Type B pancreatic cell (in vitro differentiated cells): ENCODE data around the gene BRD4. TPM values are rescaled to one million over a fixed set of nuclear protein-coding genes. Genes with fewer than 3 reads are reported as not detected.
"Not testable (repeated sequence)": the region's sequence is repeated elsewhere in the genome, so short reads cannot be mapped to it uniquely, and the experiment has no call there.

ENCODE experiments used
- DNase-seq: peaks from one replicate; pipeline ENCODE4 v3.0.0; 2021; ENCODE audit warnings: mixed read lengths; ENCODE audit not compliant: unreplicated experiment; ENCODE audit errors: extremely low spot score
- H3K27ac Mint-ChIP-seq: 2 replicates; pipeline ENCODE4 v1.8.0; 2021; ENCODE audit warnings: mild to moderate bottlenecking, mixed read lengths
- H3K27me3 Mint-ChIP-seq: 2 replicates; pipeline ENCODE4 v1.8.0; 2021; ENCODE audit warnings: mixed read lengths
- H3K36me3 Mint-ChIP-seq: 2 replicates; pipeline ENCODE4 v1.8.0; 2021; ENCODE audit warnings: mixed read lengths
- H3K4me1 Mint-ChIP-seq: one replicate; pipeline ENCODE4 v1.8.0; 2021; ENCODE audit warnings: mixed read lengths; ENCODE audit not compliant: unreplicated experiment
- H3K4me3 Mint-ChIP-seq: 2 replicates; pipeline ENCODE4 v1.8.0; 2021; ENCODE audit warnings: mild to moderate bottlenecking, mixed read lengths
- H3K9me3 Mint-ChIP-seq: 2 replicates; pipeline ENCODE4 v1.8.0; 2021; ENCODE audit warnings: mixed read lengths
- total RNA-seq: library from RNA; stranded (reverse); gene quantifications from 2 replicates; pipeline ENCODE4 v1.2.1, GENCODE V29; 2021; ENCODE audit warnings: low replicate concordance
- TF ChIP-seq, protein P1 (sequence below): fragments of 200-600 bp; sonication (generic); conservative IDR thresholded peaks from 2 replicates; pipeline ENCODE4 v1.5.0; 2021; ENCODE audit warnings: antibody characterized with exemption, mild to moderate bottlenecking

Gene BRD4
- total RNA-seq, 1 donor from 2014 or later, result 123 TPM

DNA sequence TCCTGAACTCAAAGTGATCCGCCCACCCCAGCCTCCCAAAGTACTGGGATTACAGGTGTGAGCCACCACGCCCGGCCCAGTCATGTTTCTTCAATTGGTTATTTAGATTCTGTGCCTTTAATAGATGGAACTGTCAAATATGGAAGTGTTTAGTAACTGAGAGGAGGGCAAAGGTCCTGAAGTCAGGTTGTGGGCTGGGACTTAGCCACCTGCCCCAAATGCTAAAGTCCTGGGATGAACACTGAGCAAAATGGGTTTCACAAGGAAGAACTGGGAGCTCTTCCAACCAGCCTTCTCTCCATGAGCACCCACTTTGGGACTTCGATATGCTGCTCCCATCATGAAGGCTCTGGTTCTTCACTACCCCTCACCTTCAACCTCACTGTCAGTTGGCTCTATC is 25.6 kb upstream of the BRD4 start:
- Mint-ChIP-seq H3K36me3 (peaks cover 28% of the 10 kb centered on the region), H3K4me1 (no peaks in the 10 kb centered on the region), H3K9me3 (no peaks in the 10 kb centered on the region), H3K27ac (no peak overlapping the region), H3K4me3 (no peak overlapping the region), H3K27me3 (no peaks in the 10 kb centered on the region)
- TF ChIP-seq, protein P1, sequence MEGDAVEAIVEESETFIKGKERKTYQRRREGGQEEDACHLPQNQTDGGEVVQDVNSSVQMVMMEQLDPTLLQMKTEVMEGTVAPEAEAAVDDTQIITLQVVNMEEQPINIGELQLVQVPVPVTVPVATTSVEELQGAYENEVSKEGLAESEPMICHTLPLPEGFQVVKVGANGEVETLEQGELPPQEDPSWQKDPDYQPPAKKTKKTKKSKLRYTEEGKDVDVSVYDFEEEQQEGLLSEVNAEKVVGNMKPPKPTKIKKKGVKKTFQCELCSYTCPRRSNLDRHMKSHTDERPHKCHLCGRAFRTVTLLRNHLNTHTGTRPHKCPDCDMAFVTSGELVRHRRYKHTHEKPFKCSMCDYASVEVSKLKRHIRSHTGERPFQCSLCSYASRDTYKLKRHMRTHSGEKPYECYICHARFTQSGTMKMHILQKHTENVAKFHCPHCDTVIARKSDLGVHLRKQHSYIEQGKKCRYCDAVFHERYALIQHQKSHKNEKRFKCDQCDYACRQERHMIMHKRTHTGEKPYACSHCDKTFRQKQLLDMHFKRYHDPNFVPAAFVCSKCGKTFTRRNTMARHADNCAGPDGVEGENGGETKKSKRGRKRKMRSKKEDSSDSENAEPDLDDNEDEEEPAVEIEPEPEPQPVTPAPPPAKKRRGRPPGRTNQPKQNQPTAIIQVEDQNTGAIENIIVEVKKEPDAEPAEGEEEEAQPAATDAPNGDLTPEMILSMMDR, result no peak
- no peak for DNase-seq

DNA sequence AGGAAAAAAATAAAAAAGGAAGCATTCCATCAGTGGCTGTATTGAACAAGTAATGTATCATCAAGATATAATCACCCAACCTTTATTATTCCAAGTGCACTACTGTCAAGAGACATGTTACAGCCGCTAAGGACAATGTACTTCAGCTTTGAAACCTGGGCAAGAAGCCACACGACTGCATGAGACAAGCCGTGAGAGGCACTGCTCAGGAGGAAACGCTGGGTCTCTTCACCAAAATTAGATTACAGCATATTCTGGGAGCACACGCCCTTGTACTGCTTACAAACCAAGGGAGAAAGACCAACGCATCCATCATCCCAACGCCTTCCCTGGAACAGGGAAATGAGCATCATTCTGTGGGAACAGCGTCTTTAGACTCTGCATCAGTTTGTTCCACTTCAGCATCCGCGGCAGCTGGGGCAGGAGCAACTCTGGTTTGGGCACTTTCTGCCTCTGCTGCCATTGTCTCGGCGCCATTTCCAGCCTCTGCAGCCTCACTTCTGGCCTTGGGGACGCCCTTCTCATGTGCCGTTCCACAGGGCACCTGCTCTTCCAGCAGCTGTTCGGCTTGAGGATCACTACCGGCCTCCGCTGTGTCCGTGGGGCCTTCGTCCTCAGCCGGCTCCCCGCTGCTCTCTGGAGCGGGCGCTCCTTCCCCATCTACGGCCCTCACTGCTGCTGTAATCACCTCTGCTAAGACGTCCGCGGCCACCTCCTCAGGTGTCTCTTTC is 22.4 kb upstream of the BRD4 start:
- no peak overlapping the region for H3K4me3 Mint-ChIP-seq
- H3K36me3 Mint-ChIP-seq, result peaks cover 26% of the 10 kb centered on the region

DNA sequence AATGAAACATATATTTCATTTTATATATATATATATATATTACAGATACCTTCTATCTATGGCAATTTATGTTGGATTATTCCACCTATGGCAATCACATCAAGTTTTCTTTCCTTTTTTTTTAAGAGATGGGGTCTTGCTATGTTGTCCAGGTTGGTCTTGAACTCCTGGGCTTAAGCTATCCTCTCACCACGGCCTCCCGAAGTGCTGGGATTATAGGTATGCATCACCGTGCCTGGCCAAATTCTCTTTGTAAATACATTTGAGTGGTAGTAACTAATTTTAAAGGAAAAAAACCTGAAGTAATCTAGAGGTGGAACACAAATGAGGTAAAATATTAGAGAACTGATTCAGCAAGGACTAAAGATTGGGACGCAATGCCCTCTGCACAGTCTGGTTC is 21.6 kb upstream of the BRD4 start:
- DNase-seq, result no peak
- Mint-ChIP-seq H3K9me3 (no peaks in the 10 kb centered on the region), H3K27me3 (no peaks in the 10 kb centered on the region), H3K4me1 (no peaks in the 10 kb centered on the region), H3K27ac (no peak overlapping the region), H3K36me3 (peaks cover 22% of the 10 kb centered on the region), H3K4me3 (no peak overlapping the region)
- TF ChIP-seq, protein P1, result no peak

More for the DNA sequence above, 22.4 kb upstream of the BRD4 start:
- TF ChIP-seq, protein P1, result no peak
- H3K27ac Mint-ChIP-seq, result no peak overlapping the region
- no peaks in the 10 kb centered on the region for H3K27me3 Mint-ChIP-seq
- H3K4me1 Mint-ChIP-seq, result no peaks in the 10 kb centered on the region
- H3K9me3 Mint-ChIP-seq, result no peaks in the 10 kb centered on the region
- no peak for DNase-seq

DNA sequence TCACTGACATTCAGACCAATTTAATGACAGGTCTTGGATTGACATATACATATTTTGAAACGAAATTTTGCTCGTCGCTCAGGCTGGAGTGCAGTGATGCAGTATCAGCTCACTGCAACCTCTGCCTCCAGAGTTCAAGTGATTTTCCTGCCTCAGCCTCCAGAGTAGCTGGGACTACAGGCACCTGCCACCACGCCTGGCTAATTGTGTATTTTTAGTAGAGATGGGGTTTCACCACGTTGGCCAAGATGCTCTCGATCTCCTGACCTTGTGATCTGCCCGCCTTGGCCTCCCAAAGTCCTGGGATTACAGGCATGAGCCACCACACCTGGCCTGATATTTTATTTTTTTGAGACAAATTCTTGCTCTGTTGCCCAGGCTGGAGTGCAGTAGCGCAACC is 20.2 kb upstream of the BRD4 start:
- H3K27me3 Mint-ChIP-seq, H3K4me3 Mint-ChIP-seq, H3K4me1 Mint-ChIP-seq, DNase-seq, H3K9me3 Mint-ChIP-seq, H3K27ac Mint-ChIP-seq: not testable (repeated sequence)
- H3K36me3 Mint-ChIP-seq, result peaks cover 13% of the 10 kb centered on the region

DNA sequence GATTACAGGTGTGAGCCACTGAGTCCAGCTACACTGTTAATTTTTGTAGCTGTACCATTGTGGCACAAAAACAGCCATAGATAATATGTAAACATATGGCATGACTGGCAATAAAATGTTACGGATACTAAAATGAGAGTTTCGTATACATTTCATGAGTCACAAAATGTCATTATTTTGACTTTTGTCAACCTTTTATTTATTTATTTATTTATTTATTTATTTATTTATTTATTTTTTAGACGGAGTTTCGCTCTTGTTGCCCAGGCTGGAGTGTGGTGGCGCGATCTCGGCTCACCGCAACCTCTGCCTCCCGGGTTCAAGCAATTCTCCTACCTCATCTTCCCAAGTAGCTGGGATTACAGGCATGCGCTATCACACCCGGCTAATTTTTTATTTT is 9.0 kb upstream of the BRD4 start:
- H3K36me3 Mint-ChIP-seq, result peaks cover 12% of the 10 kb centered on the region
- not testable (repeated sequence) for H3K27ac Mint-ChIP-seq, DNase-seq, H3K27me3 Mint-ChIP-seq, H3K4me1 Mint-ChIP-seq, H3K9me3 Mint-ChIP-seq, H3K4me3 Mint-ChIP-seq

DNA sequence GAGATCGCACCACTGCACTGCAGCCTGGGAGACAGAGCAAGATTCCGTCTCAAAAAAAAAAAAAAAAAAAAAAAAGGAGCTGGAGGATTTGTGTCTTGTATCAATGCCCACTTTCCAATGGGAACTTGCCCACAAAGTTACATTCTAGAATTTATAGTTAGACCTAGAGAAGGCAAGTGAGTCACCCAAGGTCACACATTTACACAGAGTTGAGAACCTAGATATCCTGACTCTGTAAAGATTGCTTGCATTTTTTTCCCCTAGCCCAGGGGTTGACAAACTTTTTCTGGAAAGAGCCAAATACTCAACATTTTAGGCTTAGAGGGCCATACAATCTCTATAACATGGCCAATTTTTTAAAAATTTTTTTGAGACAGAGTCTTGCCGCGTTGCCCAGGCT is 7.7 kb upstream of the BRD4 start:
- Mint-ChIP-seq H3K4me3 (no peak overlapping the region), H3K4me1 (no peaks in the 10 kb centered on the region), H3K36me3 (peaks cover 8% of the 10 kb centered on the region), H3K27me3 (no peaks in the 10 kb centered on the region), H3K27ac (no peak overlapping the region), H3K9me3 (no peaks in the 10 kb centered on the region)
- TF ChIP-seq, protein P1, result no peak
- no peak for DNase-seq
